Kidney epithelial cell (primary cell): ENCODE results near the gene CDK8. TPM values are rescaled to one million over a fixed set of nuclear protein-coding genes. Genes with fewer than 3 reads are reported as not detected.
"Not testable (repeated sequence)": the region's sequence is repeated elsewhere in the genome, so short reads cannot be mapped to it uniquely, and the experiment has no call there.

ENCODE experiments used
- DNase-seq: peaks from one replicate; pipeline ENCODE4 v3.0.0-alpha.2; 2010; ENCODE audit warnings: low read depth
- H3K27me3 ChIP-seq: 2 replicates; pipeline ENCODE4 v1.6.0; 2011; ENCODE audit warnings: low read length; ENCODE audit not compliant: control insufficient read depth, insufficient read depth
- H3K36me3 ChIP-seq: 2 replicates; pipeline ENCODE4 v1.5.1; 2011; ENCODE audit warnings: low read length; ENCODE audit not compliant: control insufficient read depth, insufficient read depth
- H3K4me3 ChIP-seq: 2 replicates; pipeline ENCODE4 v1.5.1; 2011; ENCODE audit warnings: low read depth, mild to moderate bottlenecking, control low read depth, low read length
- CTCF ChIP-seq: IDR thresholded peaks from 2 replicates; pipeline ENCODE4 v1.5.1; 2011; ENCODE audit warnings: mild to moderate bottlenecking, moderate library complexity, low read length, control low read depth, inconsistent platforms; ENCODE audit not compliant: insufficient read depth, poor library complexity, severe bottlenecking
- total RNA-seq: library from RNA; depleted of rRNA; stranded (reverse); fragments of >200 nt; gene quantifications from 2 replicates; pipeline ENCODE4 v1.2.3, GENCODE V29; 2015

The CDK8 gene
- total RNA-seq, 1 donor from 2014 or later, result 23.2 TPM

DNA sequence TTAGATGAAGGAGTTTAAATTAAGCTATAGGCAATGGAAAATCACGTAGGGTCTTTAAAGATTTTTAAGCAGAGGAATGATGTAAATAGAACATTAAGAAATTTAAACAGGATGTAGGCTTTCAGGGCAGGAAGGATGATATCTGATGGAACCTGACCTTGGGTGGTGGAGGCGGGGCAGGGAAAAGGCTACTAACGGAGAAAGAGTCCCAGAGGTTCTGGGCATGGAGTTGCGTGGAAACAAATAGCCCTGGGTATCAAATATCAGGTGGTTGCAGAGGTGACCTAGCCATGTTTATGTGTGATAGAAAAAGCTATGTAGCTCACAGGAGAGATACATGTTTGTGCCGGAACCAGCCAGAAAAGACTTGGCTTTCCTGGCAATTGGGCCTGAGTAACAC lies 7.8 kb upstream of the CDK8 start:
- no peaks in the 10 kb centered on the region for H3K36me3 ChIP-seq
- DNase-seq, result no peak
- no peak for TF ChIP-seq CTCF

GRCh38 chr13:26247011-26247410 lies 6.9 kb upstream of the CDK8 start:
- H3K36me3 ChIP-seq, result no peaks in the 10 kb centered on the region
- no peak for DNase-seq
- no peaks in the 10 kb centered on the region for H3K27me3 ChIP-seq
- no peak for TF ChIP-seq CTCF
- no peak overlapping the region for H3K4me3 ChIP-seq

More for the DNA sequence above, 7.8 kb upstream of the CDK8 start:
- Histone ChIP-seq H3K4me3 (no peak overlapping the region), H3K27me3 (no peaks in the 10 kb centered on the region)

DNA sequence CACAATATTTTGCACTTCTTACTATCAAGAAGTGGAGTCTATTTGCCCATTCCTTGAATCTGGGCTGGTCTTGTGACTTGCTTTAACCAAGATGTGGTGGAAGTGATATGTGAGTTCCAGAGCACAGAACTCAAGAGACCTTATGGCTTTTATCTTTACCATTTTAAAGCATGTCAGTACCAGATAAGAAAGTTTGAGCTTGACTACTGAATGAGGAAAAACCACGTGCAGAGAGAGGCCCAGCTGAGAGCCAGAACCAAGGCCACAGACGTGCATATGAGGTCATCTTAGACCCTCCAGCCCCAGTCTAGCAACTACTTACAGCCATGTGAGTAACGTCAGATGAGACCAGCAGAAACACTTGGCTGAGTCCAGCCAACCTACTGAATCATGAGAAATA lies 6.3 kb upstream of the CDK8 start:
- Histone ChIP-seq H3K4me3 (no peak overlapping the region), H3K27me3 (no peaks in the 10 kb centered on the region), H3K36me3 (no peaks in the 10 kb centered on the region)
- DNase-seq, result no peak
- TF ChIP-seq CTCF, result no peak

GRCh38 chr13:26249551-26249950 lies 4.4 kb upstream of the CDK8 start:
- no peak for DNase-seq
- no peaks in the 10 kb centered on the region for H3K36me3 ChIP-seq
- no peak overlapping the region for H3K4me3 ChIP-seq
- no peaks in the 10 kb centered on the region for H3K27me3 ChIP-seq
- no peak for TF ChIP-seq CTCF

DNA sequence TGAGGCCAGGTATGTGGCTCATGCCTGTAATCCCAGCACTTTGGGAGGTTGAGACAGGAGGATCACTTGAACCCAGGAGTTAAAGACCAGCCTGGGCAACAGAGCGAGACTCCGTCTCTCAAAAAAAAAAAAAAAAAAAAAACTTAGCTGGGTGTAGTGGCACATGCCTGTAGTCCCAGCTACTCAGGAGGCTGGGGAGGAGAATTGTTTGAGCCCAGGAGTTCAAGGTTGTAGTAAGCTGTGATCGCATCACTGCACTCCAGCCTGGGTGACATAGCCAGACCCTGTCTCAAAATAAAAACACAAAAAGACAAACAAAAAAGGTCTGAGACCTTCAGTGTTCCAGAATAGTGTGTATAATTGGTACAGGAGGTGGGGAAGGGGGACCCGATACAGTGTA lies 1.9 kb upstream of the CDK8 start:
- not testable (repeated sequence) for H3K27me3 ChIP-seq, DNase-seq, H3K4me3 ChIP-seq, H3K36me3 ChIP-seq

GRCh38 chr13:26253262-26253786 lies 605 bp upstream of the CDK8 start:
- TF ChIP-seq CTCF, result no peak

More at GRCh38 chr13:26253262-26253786, 605 bp upstream of the CDK8 start:
- Histone ChIP-seq H3K4me3 (peak overlapping the region; percentile 77), H3K27me3 (no peaks in the 10 kb centered on the region), H3K36me3 (no peaks in the 10 kb centered on the region)
- no peak for DNase-seq
